T-helper 2 cell (primary cell): ENCODE measurements around the gene NAB1.

Source experiments
- DNase-seq, 5 experiments: peaks; one replicate each; pipeline versions ENCODE4 v3.0.0 to v3.0.0-alpha.2; 2012 to 2022

The NAB1 gene

GRCh38 chr2:190716176-190716807 lies 67.4 kb downstream of the NAB1 start:
- DNase-seq, result no peak

DNA sequence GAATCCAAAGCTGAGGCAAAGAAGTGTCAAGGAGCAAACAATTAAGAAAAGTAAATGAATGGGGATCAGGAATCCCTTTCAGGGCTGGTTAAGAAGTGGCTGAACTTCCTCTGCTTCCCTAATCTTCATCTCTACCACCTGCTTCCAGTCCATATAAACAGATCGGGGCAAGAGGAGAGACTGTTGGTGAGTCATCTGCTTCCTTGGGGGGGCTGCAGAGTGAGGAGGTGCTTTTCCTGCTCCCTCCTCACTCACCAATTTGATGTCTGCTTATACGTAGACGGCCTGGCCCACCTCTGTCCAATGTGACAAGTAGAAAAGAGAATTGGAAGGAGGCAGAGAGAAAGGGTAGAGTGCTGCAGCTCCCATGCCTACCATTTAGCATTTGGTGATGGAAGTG lies 68.4 kb downstream of the NAB1 start:
- DNase-seq, result no peak

GRCh38 chr2:190717764-190718651 lies 69.1 kb downstream of the NAB1 start:
- no peak for DNase-seq

DNA sequence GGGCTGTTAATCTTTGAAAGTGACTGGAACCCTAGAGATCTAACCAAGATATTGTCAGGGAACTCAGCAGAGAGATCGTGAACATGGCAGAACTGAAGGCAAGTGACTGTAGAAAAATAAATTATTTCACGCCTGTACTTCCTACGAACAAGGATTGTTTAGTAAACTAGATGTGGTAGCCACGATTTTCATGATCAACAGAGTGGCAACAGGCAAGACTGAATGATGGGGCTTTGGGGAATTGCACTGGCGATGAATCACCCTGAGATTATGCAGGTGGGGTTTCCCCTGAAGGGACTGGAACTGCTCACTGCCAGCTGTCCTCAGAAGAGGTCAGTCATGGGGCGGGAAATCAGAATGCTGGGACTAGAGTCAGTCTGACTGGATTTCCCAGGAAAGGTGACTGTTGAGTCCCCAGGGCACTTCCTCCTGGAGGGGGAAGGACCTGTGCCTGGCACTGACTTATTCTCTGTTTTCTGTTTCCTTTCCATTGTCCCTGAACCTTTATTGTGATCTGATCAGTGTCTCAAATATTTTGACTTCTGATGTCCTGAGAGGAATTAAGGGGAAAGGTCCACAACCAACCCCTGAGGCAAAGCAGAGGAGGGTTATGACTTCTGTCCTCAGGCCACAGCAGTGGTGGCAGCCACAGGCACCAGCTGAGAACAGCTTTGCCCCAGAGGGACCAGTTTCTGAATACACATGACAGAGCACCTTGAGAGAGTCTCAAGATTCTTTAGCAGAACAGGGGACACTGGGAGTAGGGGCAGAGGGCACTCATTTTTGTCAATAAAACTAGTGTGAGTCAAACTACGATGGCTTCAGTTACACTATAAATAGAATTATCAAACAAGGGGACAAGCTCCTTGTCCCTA lies 70.0 kb downstream of the NAB1 start:
- peak in 2 of 5 experiments; percentile 56 to 74 for DNase-seq

- no peak for DNase-seq
Measured at GRCh38 chr2:190720276-190720675, 71.4 kb downstream of the NAB1 start.

DNA sequence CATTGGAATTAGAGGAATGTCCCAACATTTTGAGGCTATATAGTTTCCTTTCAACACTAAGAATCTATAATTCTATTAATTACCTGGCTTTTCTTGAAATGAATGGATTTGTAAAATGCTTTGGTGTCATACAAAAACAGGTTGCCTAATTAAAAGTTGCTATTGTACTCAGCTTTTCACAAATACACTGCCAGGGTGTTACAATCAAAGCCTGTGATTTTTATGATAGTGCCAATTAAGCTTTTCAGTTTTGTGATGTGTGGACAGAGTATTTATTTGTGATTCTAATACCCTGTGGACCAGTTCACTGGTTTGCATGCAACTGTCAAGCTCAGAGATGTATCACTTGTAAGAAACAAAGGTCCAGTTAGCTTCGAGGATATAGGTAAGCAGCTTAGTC lies 71.8 kb downstream of the NAB1 start:
- DNase-seq, result no peak

DNA sequence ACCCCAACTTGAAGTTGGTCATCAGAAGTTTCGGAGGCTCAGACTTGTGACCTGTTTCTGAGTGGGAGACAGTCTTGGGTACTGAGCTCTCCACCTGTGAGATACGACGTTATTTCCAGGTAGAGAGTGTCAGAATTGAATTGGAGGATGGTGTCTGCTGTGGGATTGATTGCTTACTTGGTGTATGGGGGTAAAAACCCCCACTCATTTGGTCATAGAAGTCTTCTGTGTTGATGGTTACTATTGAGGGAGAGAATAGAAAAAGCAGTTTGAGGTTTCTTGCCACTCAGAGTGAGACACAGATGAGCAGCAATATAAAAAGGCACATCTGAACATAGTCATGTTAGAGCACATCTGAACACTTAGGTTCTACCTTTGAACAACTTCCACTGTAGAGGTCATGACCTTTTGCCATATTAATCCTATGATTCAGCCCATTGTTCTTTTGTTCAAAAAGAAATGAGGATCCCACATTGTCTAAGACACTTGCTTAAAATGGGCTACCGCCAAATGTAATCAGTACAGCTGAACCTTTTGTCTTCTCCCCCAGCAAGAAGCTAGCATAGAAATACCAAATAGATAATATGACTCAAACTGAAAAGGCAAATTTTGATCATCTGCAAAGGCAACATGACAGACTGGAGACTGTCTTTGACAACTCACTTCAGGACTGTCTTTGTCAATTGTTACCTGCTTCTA lies 73.3 kb downstream of the NAB1 start:
- DNase-seq, result peak in 1 of 5 experiments; percentile 89

DNA sequence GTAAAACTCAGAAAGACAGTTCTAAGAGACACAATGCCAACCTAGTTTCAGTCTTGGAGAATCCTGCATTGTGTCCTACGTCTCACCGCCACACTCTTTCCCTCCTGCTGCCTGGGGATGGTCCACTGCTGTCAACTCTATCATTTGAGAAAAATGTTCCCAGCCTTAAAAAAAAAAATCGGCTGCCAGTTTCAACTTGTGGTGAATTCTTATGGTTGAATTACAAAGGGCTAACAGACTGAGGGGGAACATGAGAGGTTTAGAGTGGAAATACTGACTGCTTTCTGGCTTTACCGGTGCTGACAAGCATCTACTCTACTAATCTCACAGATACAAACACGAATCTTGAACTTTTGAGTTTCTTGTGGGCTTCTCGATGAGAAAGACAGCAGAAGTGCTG lies 74.0 kb downstream of the NAB1 start:
- DNase-seq, result peak in 1 of 5 experiments; percentile 83

DNA sequence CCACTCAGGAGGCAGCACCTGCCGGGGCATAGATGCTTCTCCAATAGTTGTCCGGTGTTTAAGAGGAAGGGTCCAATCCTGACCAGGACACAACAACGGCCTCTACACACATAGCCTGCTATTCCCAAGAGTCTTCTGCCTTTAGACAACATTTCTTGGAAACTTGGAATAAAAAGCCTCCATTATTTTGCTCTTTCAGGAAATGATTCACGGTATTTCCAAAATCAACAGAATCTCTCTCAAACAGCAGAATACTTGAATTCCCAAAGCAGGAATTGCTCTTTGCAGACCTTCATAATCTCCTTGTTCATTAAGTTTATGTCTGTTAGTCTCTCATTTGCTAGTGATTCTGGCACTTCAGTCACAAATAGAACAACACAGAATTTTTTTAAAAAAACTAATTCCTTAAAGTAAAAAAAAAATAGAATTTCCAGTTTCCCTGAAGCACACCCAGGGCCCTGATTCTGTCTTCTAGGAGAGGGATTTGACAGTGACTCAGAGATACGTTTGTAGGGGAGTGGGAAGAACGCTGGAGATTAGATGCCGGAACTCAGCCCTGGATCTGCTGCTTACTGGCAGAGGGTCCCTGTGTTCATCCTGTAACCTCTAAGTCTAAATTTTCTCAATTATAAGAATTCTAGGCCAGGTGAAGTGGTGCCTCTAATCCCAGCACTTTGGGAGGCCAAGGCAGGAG lies 74.7 kb downstream of the NAB1 start:
- DNase-seq, result no peak

- DNase-seq, result no peak
Measured at GRCh38 chr2:190726255-190726654, 77.4 kb downstream of the NAB1 start.

- no peak for DNase-seq
Measured at GRCh38 chr2:190736355-190736754, 87.5 kb downstream of the NAB1 start.

GRCh38 chr2:190740449-190740848 lies 91.6 kb downstream of the NAB1 start:
- DNase-seq, result no peak
